ENCODE results near the gene SH3TC1. TPM values are rescaled to one million over a fixed set of nuclear protein-coding genes. Genes with fewer than 3 reads are reported as not detected.

The SH3TC1 gene
- total and polyA plus RNA-seq, 2 donors from 2014 or later = 43.1 to 127 TPM

DNA sequence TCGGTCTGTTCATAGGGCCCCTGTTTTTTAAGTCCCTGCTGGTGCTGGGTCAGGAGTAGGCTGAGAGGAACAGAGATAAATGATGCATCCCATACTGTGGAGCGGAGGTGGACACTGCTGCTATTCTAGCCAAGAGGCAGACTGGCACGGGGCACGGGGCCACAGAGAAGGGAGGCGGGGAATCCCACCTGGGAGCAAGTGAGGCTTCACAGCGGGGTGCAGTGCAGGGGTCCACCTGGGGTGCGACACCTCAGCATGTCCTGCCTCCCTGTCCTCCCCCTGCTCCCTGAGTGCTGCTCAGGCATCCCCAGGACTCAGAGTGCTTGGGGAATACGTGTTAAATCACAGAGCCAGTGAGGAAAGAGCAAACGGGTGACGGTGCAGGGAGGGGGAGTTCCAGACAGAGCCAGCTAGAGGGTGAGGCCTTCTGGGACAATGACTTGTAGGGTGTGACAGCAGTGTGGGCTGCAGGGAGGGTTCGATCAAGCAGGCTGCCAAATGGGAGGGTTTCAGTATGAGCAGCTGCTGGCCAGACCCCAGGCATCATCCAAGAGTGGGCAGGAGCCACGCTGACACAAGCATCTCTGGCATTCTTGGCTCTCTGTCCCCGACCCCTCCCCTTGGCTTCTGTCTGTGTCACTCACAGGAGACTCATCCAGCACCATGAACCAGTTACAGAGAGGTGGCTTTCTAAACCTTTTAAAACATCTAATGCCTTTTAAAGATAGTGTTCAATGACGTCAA lies 56.8 kb downstream of the SH3TC1 start:
- H3K4me3 ChIP-seq (ENCODE audit: low read length in 3 of 3) = no peak overlapping the region
- intact Hi-C loops (cut with DNase I) = no loop called here
- no peaks in the 10 kb centered on the region for H3K36me3 ChIP-seq (ENCODE audit: control insufficient read depth in 2 of 3, insufficient read depth in 3 of 3, low read length in 3 of 3)
- H3K9ac ChIP-seq (ENCODE audit: low read length in 3 of 3) = no peak overlapping the region
- no peaks in the 10 kb centered on the region for H3K9me3 ChIP-seq (ENCODE audit: control insufficient read depth in 2 of 3, insufficient read depth in 1 of 3, low read length in 3 of 3)
- peaks cover 0 to 2% (median 0%) of the 10 kb centered on the region in 3 donors for H3K4me1 ChIP-seq (ENCODE audit: control insufficient read depth in 2 of 3, insufficient read depth in 2 of 3, low read depth in 1 of 3, low read length in 3 of 3)
- no peak overlapping the region for H3K27ac ChIP-seq (ENCODE audit: low read depth in 2 of 2, low read length in 2 of 2)
- DNase-seq (no peak), FAIRE-seq (no peak)
- no peaks in the 10 kb centered on the region for H3K27me3 ChIP-seq (ENCODE audit: control insufficient read depth, insufficient read depth, low read length)
- TF ChIP-seq, protein P1, sequence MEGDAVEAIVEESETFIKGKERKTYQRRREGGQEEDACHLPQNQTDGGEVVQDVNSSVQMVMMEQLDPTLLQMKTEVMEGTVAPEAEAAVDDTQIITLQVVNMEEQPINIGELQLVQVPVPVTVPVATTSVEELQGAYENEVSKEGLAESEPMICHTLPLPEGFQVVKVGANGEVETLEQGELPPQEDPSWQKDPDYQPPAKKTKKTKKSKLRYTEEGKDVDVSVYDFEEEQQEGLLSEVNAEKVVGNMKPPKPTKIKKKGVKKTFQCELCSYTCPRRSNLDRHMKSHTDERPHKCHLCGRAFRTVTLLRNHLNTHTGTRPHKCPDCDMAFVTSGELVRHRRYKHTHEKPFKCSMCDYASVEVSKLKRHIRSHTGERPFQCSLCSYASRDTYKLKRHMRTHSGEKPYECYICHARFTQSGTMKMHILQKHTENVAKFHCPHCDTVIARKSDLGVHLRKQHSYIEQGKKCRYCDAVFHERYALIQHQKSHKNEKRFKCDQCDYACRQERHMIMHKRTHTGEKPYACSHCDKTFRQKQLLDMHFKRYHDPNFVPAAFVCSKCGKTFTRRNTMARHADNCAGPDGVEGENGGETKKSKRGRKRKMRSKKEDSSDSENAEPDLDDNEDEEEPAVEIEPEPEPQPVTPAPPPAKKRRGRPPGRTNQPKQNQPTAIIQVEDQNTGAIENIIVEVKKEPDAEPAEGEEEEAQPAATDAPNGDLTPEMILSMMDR (IDR thresholded peaks at IDR 0.05; ENCODE audit: borderline replicate concordance, extremely low read depth, insufficient read depth) = no peak

DNA sequence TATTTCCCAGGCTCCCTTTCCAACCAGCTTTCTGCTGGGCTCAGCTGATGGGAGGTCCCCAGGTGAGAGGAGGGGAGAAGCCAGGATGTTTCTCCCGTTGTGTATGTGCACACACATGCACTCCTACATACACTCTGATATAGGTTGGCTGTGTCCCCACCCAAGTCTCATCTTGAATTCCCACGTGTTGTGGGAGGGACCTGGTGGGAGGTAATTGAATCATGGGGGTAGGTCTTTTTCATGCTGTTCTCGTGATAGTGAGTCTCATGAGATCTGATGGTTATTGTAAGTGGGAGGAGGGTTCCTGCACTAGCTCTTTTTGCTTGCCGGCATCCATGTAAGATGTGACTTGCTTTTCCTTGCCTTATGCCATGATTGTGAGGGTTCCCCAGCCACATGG lies 58.8 kb downstream of the SH3TC1 start:
- Histone ChIP-seq H3K9me3 (ENCODE audit: control insufficient read depth in 2 of 3, insufficient read depth in 1 of 3, low read length in 3 of 3) (no peaks in the 10 kb centered on the region), H3K27me3 (ENCODE audit: control insufficient read depth, insufficient read depth, low read length) (no peaks in the 10 kb centered on the region), H3K4me1 (ENCODE audit: control insufficient read depth in 2 of 3, insufficient read depth in 2 of 3, low read depth in 1 of 3, low read length in 3 of 3) (peaks cover 0 to 2% (median 0%) of the 10 kb centered on the region in 3 donors), H3K4me3 (ENCODE audit: low read length in 3 of 3) (no peak overlapping the region), H3K36me3 (ENCODE audit: control insufficient read depth in 2 of 3, insufficient read depth in 3 of 3, low read length in 3 of 3) (no peaks in the 10 kb centered on the region), H3K27ac (ENCODE audit: low read depth in 2 of 2, low read length in 2 of 2) (no peak overlapping the region), H3K9ac (ENCODE audit: low read length in 3 of 3) (no peak overlapping the region)
- TF ChIP-seq, protein P1 (IDR thresholded peaks at IDR 0.05; ENCODE audit: borderline replicate concordance, extremely low read depth, insufficient read depth) = no peak
- intact Hi-C loops (cut with DNase I) = no loop called here
- FAIRE-seq = no peak
- DNase-seq = no peak

- Histone ChIP-seq H3K27ac (ENCODE audit: low read depth in 2 of 2, low read length in 2 of 2) (no peak overlapping the region), H3K27me3 (ENCODE audit: control insufficient read depth, insufficient read depth, low read length) (no peaks in the 10 kb centered on the region), H3K4me1 (ENCODE audit: control insufficient read depth in 2 of 3, insufficient read depth in 2 of 3, low read depth in 1 of 3, low read length in 3 of 3) (no peaks in the 10 kb centered on the region), H3K9ac (ENCODE audit: low read length in 3 of 3) (no peak overlapping the region), H3K4me3 (ENCODE audit: low read length in 3 of 3) (no peak overlapping the region), H3K36me3 (ENCODE audit: control insufficient read depth in 2 of 3, insufficient read depth in 3 of 3, low read length in 3 of 3) (no peaks in the 10 kb centered on the region), H3K9me3 (ENCODE audit: control insufficient read depth in 2 of 3, insufficient read depth in 1 of 3, low read length in 3 of 3) (no peaks in the 10 kb centered on the region)
- TF ChIP-seq, protein P1 (IDR thresholded peaks at IDR 0.05; ENCODE audit: borderline replicate concordance, extremely low read depth, insufficient read depth) = no peak
- intact Hi-C loops (cut with DNase I) = no loop called here
- DNase-seq = no peak
- no peak for FAIRE-seq
Measured at GRCh38 chr4:8258552-8259212, 59.6 kb downstream of the SH3TC1 start.
